Trophoblast cell (in vitro differentiated cells and primary cell): ENCODE measurements around the gene HDAC7.

Experiments
- DNase-seq, 2 donors: peaks; one replicate each; pipeline ENCODE4 v3.0.0-alpha.2; 2016
- H2AFZ ChIP-seq: 2 replicates; pipeline ENCODE4 v1.6.1; 2013; ENCODE audit warnings: low read length, moderate library complexity, mild to moderate bottlenecking; ENCODE audit not compliant: insufficient read depth, poor library complexity
- H2AK5ac ChIP-seq: 2 replicates; pipeline ENCODE4 v1.6.1; 2013; ENCODE audit warnings: mild to moderate bottlenecking, low read length
- H2BK120ac ChIP-seq: 2 replicates; pipeline ENCODE4 v1.6.1; 2013; ENCODE audit warnings: low read length, mild to moderate bottlenecking, moderate library complexity; ENCODE audit not compliant: insufficient read depth, poor library complexity
- H2BK12ac ChIP-seq: 2 replicates; pipeline ENCODE4 v1.6.1; 2013; ENCODE audit warnings: mild to moderate bottlenecking, low read length, moderate library complexity
- H2BK5ac ChIP-seq: 2 replicates; pipeline ENCODE4 v1.6.1; 2013; ENCODE audit warnings: low read length, low read depth, moderate library complexity, mild to moderate bottlenecking; ENCODE audit not compliant: poor library complexity
- H3K14ac ChIP-seq: 2 replicates; pipeline ENCODE4 v1.6.1; 2013; ENCODE audit warnings: mild to moderate bottlenecking, low read length
- H3K18ac ChIP-seq: 2 replicates; pipeline ENCODE4 v1.6.1; 2013; ENCODE audit warnings: mild to moderate bottlenecking, low read length
- H3K23ac ChIP-seq: 2 replicates; pipeline ENCODE4 v1.6.1; 2013; ENCODE audit warnings: low read length
- H3K27ac ChIP-seq: 2 replicates; pipeline ENCODE4 v1.5.1; 2013; ENCODE audit warnings: low read depth, mild to moderate bottlenecking, inconsistent platforms, low read length, moderate library complexity
- H3K27me3 ChIP-seq: 2 replicates; pipeline ENCODE4 v1.6.1; 2013; ENCODE audit warnings: inconsistent platforms, mild to moderate bottlenecking, low read length, moderate library complexity; ENCODE audit not compliant: insufficient read depth
- H3K36me3 ChIP-seq, 2 experiments: 1 replicate in 1 of 2; 2 replicates in 1 of 2; pipeline ENCODE4 v1.6.1; 2013; ENCODE audit warnings: low read length in 2 of 2, mild to moderate bottlenecking in 2 of 2, moderate library complexity in 1 of 2; ENCODE audit not compliant: insufficient read depth in 2 of 2, control insufficient read depth in 1 of 2
- H3K4ac ChIP-seq: 2 replicates; pipeline ENCODE4 v1.6.1; 2013; ENCODE audit warnings: low read depth, mild to moderate bottlenecking, low read length, moderate library complexity
- H3K4me1 ChIP-seq, 2 experiments: 1 replicate in 1 of 2; 2 replicates in 1 of 2; pipeline ENCODE4 v1.6.1; 2013; ENCODE audit warnings: low read length in 2 of 2, mild to moderate bottlenecking in 2 of 2, moderate library complexity in 1 of 2; ENCODE audit not compliant: insufficient read depth in 2 of 2, control insufficient read depth in 1 of 2
- H3K4me2 ChIP-seq: 2 replicates; pipeline ENCODE4 v1.6.1; 2013; ENCODE audit warnings: inconsistent platforms, mild to moderate bottlenecking, low read length, moderate library complexity
- H3K4me3 ChIP-seq: 2 replicates; pipeline ENCODE4 v1.5.1; 2013; ENCODE audit warnings: mild to moderate bottlenecking, low read depth, low read length, inconsistent platforms
- H3K79me1 ChIP-seq: one replicate; pipeline ENCODE4 v1.6.1; 2013; ENCODE audit warnings: low read length
- H3K79me2 ChIP-seq: 2 replicates; pipeline ENCODE4 v1.6.1; 2013; ENCODE audit warnings: low read length, mild to moderate bottlenecking; ENCODE audit not compliant: control insufficient read depth, insufficient read depth, poor library complexity
- H3K9ac ChIP-seq: 2 replicates; pipeline ENCODE4 v1.6.1; 2013; ENCODE audit warnings: mild to moderate bottlenecking, low read length
- H3K9me3 ChIP-seq: 2 replicates; pipeline ENCODE4 v1.6.1; 2013; ENCODE audit warnings: low read depth, mild to moderate bottlenecking, control low read depth, inconsistent platforms, low read length; ENCODE audit not compliant: insufficient read depth
- H4K12ac ChIP-seq: 2 replicates; pipeline ENCODE4 v1.6.1; 2013; ENCODE audit warnings: low read depth, mild to moderate bottlenecking, low read length, moderate library complexity
- H4K8ac ChIP-seq: 2 replicates; pipeline ENCODE4 v1.6.1; 2013; ENCODE audit warnings: low read depth, mild to moderate bottlenecking, low read length, moderate library complexity
- H4K91ac ChIP-seq: one replicate; pipeline ENCODE4 v1.6.1; 2013; ENCODE audit warnings: low read depth, mild to moderate bottlenecking, low read length, moderate library complexity
- WGBS: extraction: QIAGEN DNeasy Blood & Tissue Kit; methylation state at CpG from one replicate; pipeline ENCODE4 v1.1.7; 2013; ENCODE audit warnings: missing lambda C conversion rate; ENCODE audit not compliant: insufficient read length, insufficient coverage; ENCODE audit errors: extremely low coverage; 5-methylcytosine and 5-hydroxymethylcytosine counted together

The HDAC7 gene

DNA sequence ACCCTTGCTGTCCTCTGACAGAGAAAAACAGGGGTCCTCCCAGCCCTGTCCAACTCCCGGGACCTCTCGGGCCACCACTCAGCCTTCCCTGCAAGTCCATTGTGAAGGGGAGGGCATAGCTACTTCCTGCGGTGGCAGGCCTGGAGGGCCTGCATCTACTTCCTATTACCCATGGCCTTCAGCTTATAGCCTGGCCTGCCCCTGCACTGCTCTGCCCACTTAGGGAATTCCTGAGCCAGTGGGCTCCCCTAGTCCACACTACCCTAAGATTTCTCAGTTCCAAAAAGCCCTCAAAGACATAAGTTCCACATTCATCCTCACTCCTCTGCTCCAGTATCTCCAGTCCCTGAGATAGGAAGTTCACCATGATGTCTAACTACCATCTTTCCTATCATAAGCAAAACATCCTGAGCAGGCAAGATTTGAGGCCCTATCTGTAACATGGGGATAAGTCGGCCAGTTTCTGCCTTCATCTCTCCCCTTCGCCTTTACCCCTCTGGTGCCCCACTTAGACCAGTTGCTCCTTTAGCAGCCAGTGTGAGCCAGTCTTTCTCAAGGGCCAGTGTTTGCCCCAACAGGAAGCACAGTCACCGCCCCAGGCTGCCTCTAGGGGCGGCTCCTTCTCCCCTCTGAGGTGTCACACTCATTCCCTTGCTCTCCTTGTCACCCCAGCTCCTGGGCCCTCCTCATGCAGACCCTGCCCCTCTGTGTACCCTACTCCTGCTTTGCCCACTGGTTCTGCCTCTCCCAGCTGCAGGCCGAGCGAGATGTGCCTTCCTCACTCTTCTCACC is 10.9 kb downstream of the HDAC7 start:
- Histone ChIP-seq H4K8ac (no peak overlapping the region), H3K27ac (no peak overlapping the region), H3K79me1 (peaks cover 13% of the 10 kb centered on the region), H3K79me2 (peaks cover 42% of the 10 kb centered on the region), H4K91ac (no peak overlapping the region), H2BK12ac (no peak overlapping the region), H3K14ac (peak overlapping the region; percentile 33), H3K23ac (no peak overlapping the region), H3K4ac (peak overlapping the region; percentile 83), H3K4me3 (no peak overlapping the region), H3K9me3 (no peaks in the 10 kb centered on the region), H4K12ac (no peak overlapping the region), H3K36me3 (peaks cover 14 to 18% of the 10 kb centered on the region in 2 experiments), H3K18ac (peak overlapping the region; percentile 46), H2BK120ac (no peak overlapping the region), H3K4me2 (no peak overlapping the region), H2AK5ac (peak overlapping the region; percentile 52), H3K27me3 (no peaks in the 10 kb centered on the region), H3K4me1 (peaks cover 49 to 52% of the 10 kb centered on the region in 2 experiments), H2AFZ (peak overlapping the region; percentile 63), H3K9ac (no peak overlapping the region), H2BK5ac (peak overlapping the region; percentile 23)
- WGBS = no CpG with 5 or more reads among the region's 9 CpGs
- peak in 1 of 2 donors; percentile 13 for DNase-seq

DNA sequence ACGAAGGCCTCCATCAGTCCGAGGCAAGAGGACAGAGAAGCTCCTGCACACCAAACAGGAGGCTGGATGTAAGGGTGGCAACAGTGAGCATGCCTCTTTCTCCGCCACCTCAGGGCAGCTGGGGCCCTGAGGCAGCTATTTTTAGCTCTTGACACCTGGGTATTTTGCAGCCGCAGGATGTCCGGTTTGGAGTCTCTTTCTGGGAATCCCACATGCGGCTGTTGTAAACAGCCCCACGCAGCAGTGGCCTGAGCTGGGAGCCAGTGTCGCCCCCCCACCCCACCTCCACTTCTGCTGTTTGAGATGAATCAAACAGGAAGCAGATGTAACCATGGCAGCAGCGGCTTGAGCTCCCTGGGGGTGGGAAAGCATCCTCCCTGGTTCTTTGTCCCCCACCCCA is 11.7 kb downstream of the HDAC7 start:
- Histone ChIP-seq H3K14ac (no peak overlapping the region), H4K8ac (no peak overlapping the region), H3K4ac (peak overlapping the region; percentile 83), H3K4me1 (peaks cover 49 to 52% of the 10 kb centered on the region in 2 experiments), H3K27ac (no peak overlapping the region), H3K27me3 (no peaks in the 10 kb centered on the region), H2BK12ac (no peak overlapping the region), H2BK5ac (no peak overlapping the region), H3K23ac (no peak overlapping the region), H4K91ac (no peak overlapping the region), H3K18ac (peak overlapping the region; percentile 7), H3K36me3 (peaks cover 19 to 21% of the 10 kb centered on the region in 2 experiments), H3K9ac (no peak overlapping the region), H3K4me3 (no peak overlapping the region), H2BK120ac (no peak overlapping the region), H3K9me3 (no peaks in the 10 kb centered on the region), H2AK5ac (peak overlapping the region; percentile 7), H4K12ac (no peak overlapping the region), H2AFZ (no peak overlapping the region), H3K79me1 (peaks cover 6% of the 10 kb centered on the region), H3K4me2 (peak overlapping the region; percentile 4), H3K79me2 (peaks cover 39% of the 10 kb centered on the region)
- no CpG with 5 or more reads among the region's 9 CpGs for WGBS
- peak in 1 of 2 donors; percentile 41 for DNase-seq

DNA sequence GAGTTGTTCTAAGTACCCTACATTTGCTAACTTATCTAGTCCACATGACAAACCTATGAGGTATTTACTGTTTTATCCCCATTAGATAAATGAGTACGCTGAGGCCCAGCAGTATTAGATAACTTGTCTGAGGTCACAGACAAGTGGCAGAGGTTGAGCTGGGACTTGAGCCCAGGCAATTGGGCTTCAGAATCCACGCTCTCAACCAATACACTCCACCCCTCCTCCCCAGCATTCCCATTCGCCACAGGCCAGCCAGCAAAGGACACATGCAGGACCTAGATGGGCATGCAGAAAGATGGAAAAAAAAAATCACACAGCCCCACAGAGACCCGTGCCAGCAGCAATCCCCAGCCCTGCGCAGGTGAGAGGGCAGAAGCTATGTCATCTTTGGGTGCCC is 12.4 kb downstream of the HDAC7 start:
- Histone ChIP-seq H3K9me3 (no peaks in the 10 kb centered on the region), H3K14ac (no peak overlapping the region), H2AFZ (peak overlapping the region; percentile 23), H2BK5ac (no peak overlapping the region), H3K23ac (no peak overlapping the region), H3K4me2 (no peak overlapping the region), H3K9ac (no peak overlapping the region), H3K36me3 (peaks cover 20 to 21% of the 10 kb centered on the region in 2 experiments), H3K4me3 (no peak overlapping the region), H4K12ac (no peak overlapping the region), H3K4ac (peak overlapping the region; percentile 38), H3K27me3 (no peaks in the 10 kb centered on the region), H4K8ac (no peak overlapping the region), H3K4me1 (peaks cover 52 to 55% of the 10 kb centered on the region in 2 experiments), H4K91ac (no peak overlapping the region), H2BK12ac (no peak overlapping the region), H3K27ac (no peak overlapping the region), H3K79me2 (peaks cover 40% of the 10 kb centered on the region), H3K18ac (no peak overlapping the region), H3K79me1 (peaks cover 3% of the 10 kb centered on the region), H2BK120ac (no peak overlapping the region), H2AK5ac (no peak overlapping the region)
- no peak for DNase-seq
- WGBS = no CpG with 5 or more reads among the region's 5 CpGs

DNA sequence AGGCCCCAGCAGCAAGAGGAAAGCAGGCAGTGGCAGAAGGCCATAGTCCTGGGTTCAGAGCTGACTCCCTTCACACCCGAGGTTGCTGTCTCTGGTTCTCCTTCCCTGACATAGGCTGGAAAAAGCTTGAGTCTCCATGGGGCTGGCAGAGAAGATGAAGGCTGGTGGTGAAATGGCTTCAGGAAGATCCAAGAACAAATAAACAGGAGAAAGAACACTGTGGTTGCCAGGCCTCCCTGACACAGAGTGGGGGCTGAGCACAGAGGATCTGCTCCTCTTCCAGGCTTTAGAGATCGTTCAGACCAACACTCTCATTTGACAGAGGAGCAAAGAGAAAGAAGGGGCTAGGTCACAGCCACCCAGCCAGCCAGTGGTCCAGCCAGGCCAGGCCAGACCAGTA is 14.3 kb downstream of the HDAC7 start:
- Histone ChIP-seq H3K9me3 (no peaks in the 10 kb centered on the region), H3K23ac (no peak overlapping the region), H3K4me1 (peaks cover 43 to 50% of the 10 kb centered on the region in 2 experiments), H2BK12ac (no peak overlapping the region), H3K4me3 (no peak overlapping the region), H4K91ac (no peak overlapping the region), H3K18ac (no peak overlapping the region), H3K9ac (no peak overlapping the region), H3K27me3 (no peaks in the 10 kb centered on the region), H2AFZ (no peak overlapping the region), H3K36me3 (peaks cover 27% of the 10 kb centered on the region in 2 experiments), H2BK5ac (no peak overlapping the region), H2BK120ac (no peak overlapping the region), H3K14ac (no peak overlapping the region), H2AK5ac (no peak overlapping the region), H4K12ac (no peak overlapping the region), H4K8ac (no peak overlapping the region), H3K4me2 (no peak overlapping the region), H3K27ac (no peak overlapping the region), H3K79me1 (peaks cover 4% of the 10 kb centered on the region), H3K79me2 (peaks cover 32% of the 10 kb centered on the region), H3K4ac (peak overlapping the region; percentile 1)
- no CpG with 5 or more reads among the region's 2 CpGs for WGBS
- no peak for DNase-seq
